ENCODE results near the gene VPS45. TPM values are rescaled to one million over a fixed set of nuclear protein-coding genes. Genes with fewer than 3 reads are reported as not detected.

VPS45 gene
- total RNA-seq, 4 donors from 2014 or later: 32.6 to 41.2 (median 37.1) TPM

GRCh38 chr1:150080784-150081183 is 13.2 kb downstream of the VPS45 start:
- H3K27me3 ChIP-seq: no peaks in the 10 kb centered on the region
- no peak overlapping the region for H3K4me3 ChIP-seq
- H3K9me3 ChIP-seq: no peaks in the 10 kb centered on the region
- DNase-seq (ENCODE audit: low spot score in 2 of 2): no peak
- no peaks in the 10 kb centered on the region for H3K4me1 ChIP-seq
- H3K27ac ChIP-seq: no peak overlapping the region
- no peak for TF ChIP-seq EP300 (IDR thresholded peaks at IDR 0.05)
- TF ChIP-seq CTCF (IDR thresholded peaks at IDR 0.05): no peak
- TF ChIP-seq POLR2A (IDR thresholded peaks at IDR 0.05): no peak
- peaks cover 0 to 80% (median 5%) of the 10 kb centered on the region in 3 donors for H3K36me3 ChIP-seq

- 71 to 72% methylated on average over 4 of the region's 4 CpGs for WGBS, 2 donors
- no peak overlapping the region for H3K4me3 ChIP-seq
- TF ChIP-seq POLR2A (IDR thresholded peaks at IDR 0.05): no peak
- DNase-seq (ENCODE audit: low spot score in 2 of 2): no peak
- peaks cover 0 to 10% (median 0%) of the 10 kb centered on the region in 4 donors for H3K4me1 ChIP-seq
- peaks cover 0 to 73% (median 5%) of the 10 kb centered on the region in 3 donors for H3K36me3 ChIP-seq
- H3K27ac ChIP-seq: no peak overlapping the region
- no peaks in the 10 kb centered on the region for H3K9me3 ChIP-seq
- H3K27me3 ChIP-seq: no peaks in the 10 kb centered on the region
Observed at GRCh38 chr1:150082494-150082893, 14.9 kb downstream of the VPS45 start.

- TF ChIP-seq EP300 (IDR thresholded peaks at IDR 0.05) (no peak), POLR2A (IDR thresholded peaks at IDR 0.05) (no peak), CTCF (IDR thresholded peaks at IDR 0.05) (no peak)
- peak overlapping the region in 2 of 4 donors; percentile 52 to 53 for H3K27ac ChIP-seq
Observed at GRCh38 chr1:150083907-150084306, 16.3 kb downstream of the VPS45 start.

GRCh38 chr1:150085406-150085805 is 17.8 kb downstream of the VPS45 start:
- no peak for TF ChIP-seq EP300 (IDR thresholded peaks at IDR 0.05)
- TF ChIP-seq POLR2A (IDR thresholded peaks at IDR 0.05): no peak
- no peak for TF ChIP-seq CTCF (IDR thresholded peaks at IDR 0.05)
- Histone ChIP-seq H3K9me3 (no peaks in the 10 kb centered on the region), H3K36me3 (peaks cover 0 to 47% (median 0%) of the 10 kb centered on the region in 3 donors)

More at GRCh38 chr1:150083907-150084306, 16.3 kb downstream of the VPS45 start:
- H3K36me3 ChIP-seq: peaks cover 0 to 61% (median 0%) of the 10 kb centered on the region in 3 donors
- H3K4me1 ChIP-seq: peaks cover 0 to 11% (median 0%) of the 10 kb centered on the region in 4 donors
- H3K9me3 ChIP-seq: no peaks in the 10 kb centered on the region
- no peak for DNase-seq (ENCODE audit: low spot score in 2 of 2)
- no peaks in the 10 kb centered on the region for H3K27me3 ChIP-seq
- no peak overlapping the region for H3K4me3 ChIP-seq

GRCh38 chr1:150087415-150087814 is 19.8 kb downstream of the VPS45 start:
- Histone ChIP-seq H3K27ac (peak overlapping the region in 1 of 4 donors; percentile 14), H3K36me3 (peaks cover 0 to 43% (median 0%) of the 10 kb centered on the region in 3 donors)
- 61 to 68% methylated on average over 2 of the region's 2 CpGs for WGBS, 2 donors

More at GRCh38 chr1:150085406-150085805, 17.8 kb downstream of the VPS45 start:
- Histone ChIP-seq H3K4me1 (peaks cover 0 to 11% (median 0%) of the 10 kb centered on the region in 4 donors), H3K27ac (peak overlapping the region in 2 of 4 donors; percentile 33 to 40), H3K4me3 (no peak overlapping the region), H3K27me3 (no peaks in the 10 kb centered on the region)
- WGBS, 2 donors: 22 to 31% methylated on average over 2 of the region's 2 CpGs
- no peak for DNase-seq (ENCODE audit: low spot score in 2 of 2)

More at GRCh38 chr1:150087415-150087814, 19.8 kb downstream of the VPS45 start:
- Histone ChIP-seq H3K4me1 (peaks cover 0 to 11% (median 0%) of the 10 kb centered on the region in 4 donors), H3K27me3 (no peaks in the 10 kb centered on the region), H3K9me3 (no peaks in the 10 kb centered on the region), H3K4me3 (no peak overlapping the region)
- no peak for DNase-seq (ENCODE audit: low spot score in 2 of 2)
- TF ChIP-seq CTCF (IDR thresholded peaks at IDR 0.05): no peak

Measured in tibial nerve (tissue), 4 donors.